DMS153 (cell line): ENCODE measurements around the gene RBP5.

Experiments
- DNase-seq: peaks from one replicate; lab custom pipeline; 2025; lab: John Stamatoyannopoulos, UW

RBP5 gene

GRCh38 chr12:7101047-7101693, 27.5 kb downstream of the RBP5 start:
- no peak for DNase-seq

GRCh38 chr12:7100239-7100638, 28.4 kb downstream of the RBP5 start:
- DNase-seq = peak; percentile 52

GRCh38 chr12:7099290-7099996, 29.2 kb downstream of the RBP5 start:
- peak; percentile 20 for DNase-seq

GRCh38 chr12:7096979-7097378, 31.7 kb downstream of the RBP5 start:
- no peak for DNase-seq

GRCh38 chr12:7096006-7096932, 32.4 kb downstream of the RBP5 start:
- no peak for DNase-seq

- no peak for DNase-seq
Observed at GRCh38 chr12:7093892-7094291, 34.8 kb downstream of the RBP5 start.

GRCh38 chr12:7093486-7093885, 35.2 kb downstream of the RBP5 start:
- no peak for DNase-seq

- no peak for DNase-seq
Observed at GRCh38 chr12:7092986-7093460, 35.7 kb downstream of the RBP5 start.

- no peak for DNase-seq
Observed at GRCh38 chr12:7092229-7092985, 36.3 kb downstream of the RBP5 start, which contains the start of gene C1R. C1R (minus strand) TSS chr12:7092445; CDS start chr12:7092388, 57 bp downstream.

GRCh38 chr12:7091660-7092228, 36.9 kb downstream of the RBP5 start:
- no peak for DNase-seq

GRCh38 chr12:7091171-7091570, 37.5 kb downstream of the RBP5 start:
- DNase-seq = no peak

GRCh38 chr12:7090222-7090998, 38.3 kb downstream of the RBP5 start:
- no peak for DNase-seq

GRCh38 chr12:7089196-7089871, 39.4 kb downstream of the RBP5 start:
- DNase-seq = no peak

- no peak for DNase-seq
Observed at GRCh38 chr12:7083125-7083524, 45.6 kb downstream of the RBP5 start.

GRCh38 chr12:7081037-7081436, 47.7 kb downstream of the RBP5 start:
- DNase-seq = no peak

- no peak for DNase-seq
Observed at GRCh38 chr12:7079826-7080125, 48.9 kb downstream of the RBP5 start.

GRCh38 chr12:7078163-7078562, 50.5 kb downstream of the RBP5 start:
- no peak for DNase-seq

- no peak for DNase-seq
Observed at GRCh38 chr12:7076493-7076892, 52.2 kb downstream of the RBP5 start.

GRCh38 chr12:7075939-7076338, 52.8 kb downstream of the RBP5 start:
- DNase-seq = no peak

GRCh38 chr12:7075518-7075917, 53.2 kb downstream of the RBP5 start:
- DNase-seq = no peak
